GM18520 (cell line): ENCODE measurements around the gene ZNF638.
"Not testable (repeated sequence)": the region's sequence is repeated elsewhere in the genome, so short reads cannot be mapped to it uniquely, and the experiment has no call there.

Source experiments
- ATAC-seq: cut with Tn5 transposase; IDR thresholded peaks from one replicate; pipeline ENCODE4 v1.9.1; 2021; ENCODE audit not compliant: unreplicated experiment

ZNF638 gene, protein sequence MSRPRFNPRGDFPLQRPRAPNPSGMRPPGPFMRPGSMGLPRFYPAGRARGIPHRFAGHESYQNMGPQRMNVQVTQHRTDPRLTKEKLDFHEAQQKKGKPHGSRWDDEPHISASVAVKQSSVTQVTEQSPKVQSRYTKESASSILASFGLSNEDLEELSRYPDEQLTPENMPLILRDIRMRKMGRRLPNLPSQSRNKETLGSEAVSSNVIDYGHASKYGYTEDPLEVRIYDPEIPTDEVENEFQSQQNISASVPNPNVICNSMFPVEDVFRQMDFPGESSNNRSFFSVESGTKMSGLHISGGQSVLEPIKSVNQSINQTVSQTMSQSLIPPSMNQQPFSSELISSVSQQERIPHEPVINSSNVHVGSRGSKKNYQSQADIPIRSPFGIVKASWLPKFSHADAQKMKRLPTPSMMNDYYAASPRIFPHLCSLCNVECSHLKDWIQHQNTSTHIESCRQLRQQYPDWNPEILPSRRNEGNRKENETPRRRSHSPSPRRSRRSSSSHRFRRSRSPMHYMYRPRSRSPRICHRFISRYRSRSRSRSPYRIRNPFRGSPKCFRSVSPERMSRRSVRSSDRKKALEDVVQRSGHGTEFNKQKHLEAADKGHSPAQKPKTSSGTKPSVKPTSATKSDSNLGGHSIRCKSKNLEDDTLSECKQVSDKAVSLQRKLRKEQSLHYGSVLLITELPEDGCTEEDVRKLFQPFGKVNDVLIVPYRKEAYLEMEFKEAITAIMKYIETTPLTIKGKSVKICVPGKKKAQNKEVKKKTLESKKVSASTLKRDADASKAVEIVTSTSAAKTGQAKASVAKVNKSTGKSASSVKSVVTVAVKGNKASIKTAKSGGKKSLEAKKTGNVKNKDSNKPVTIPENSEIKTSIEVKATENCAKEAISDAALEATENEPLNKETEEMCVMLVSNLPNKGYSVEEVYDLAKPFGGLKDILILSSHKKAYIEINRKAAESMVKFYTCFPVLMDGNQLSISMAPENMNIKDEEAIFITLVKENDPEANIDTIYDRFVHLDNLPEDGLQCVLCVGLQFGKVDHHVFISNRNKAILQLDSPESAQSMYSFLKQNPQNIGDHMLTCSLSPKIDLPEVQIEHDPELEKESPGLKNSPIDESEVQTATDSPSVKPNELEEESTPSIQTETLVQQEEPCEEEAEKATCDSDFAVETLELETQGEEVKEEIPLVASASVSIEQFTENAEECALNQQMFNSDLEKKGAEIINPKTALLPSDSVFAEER (N-terminal part only)

DNA sequence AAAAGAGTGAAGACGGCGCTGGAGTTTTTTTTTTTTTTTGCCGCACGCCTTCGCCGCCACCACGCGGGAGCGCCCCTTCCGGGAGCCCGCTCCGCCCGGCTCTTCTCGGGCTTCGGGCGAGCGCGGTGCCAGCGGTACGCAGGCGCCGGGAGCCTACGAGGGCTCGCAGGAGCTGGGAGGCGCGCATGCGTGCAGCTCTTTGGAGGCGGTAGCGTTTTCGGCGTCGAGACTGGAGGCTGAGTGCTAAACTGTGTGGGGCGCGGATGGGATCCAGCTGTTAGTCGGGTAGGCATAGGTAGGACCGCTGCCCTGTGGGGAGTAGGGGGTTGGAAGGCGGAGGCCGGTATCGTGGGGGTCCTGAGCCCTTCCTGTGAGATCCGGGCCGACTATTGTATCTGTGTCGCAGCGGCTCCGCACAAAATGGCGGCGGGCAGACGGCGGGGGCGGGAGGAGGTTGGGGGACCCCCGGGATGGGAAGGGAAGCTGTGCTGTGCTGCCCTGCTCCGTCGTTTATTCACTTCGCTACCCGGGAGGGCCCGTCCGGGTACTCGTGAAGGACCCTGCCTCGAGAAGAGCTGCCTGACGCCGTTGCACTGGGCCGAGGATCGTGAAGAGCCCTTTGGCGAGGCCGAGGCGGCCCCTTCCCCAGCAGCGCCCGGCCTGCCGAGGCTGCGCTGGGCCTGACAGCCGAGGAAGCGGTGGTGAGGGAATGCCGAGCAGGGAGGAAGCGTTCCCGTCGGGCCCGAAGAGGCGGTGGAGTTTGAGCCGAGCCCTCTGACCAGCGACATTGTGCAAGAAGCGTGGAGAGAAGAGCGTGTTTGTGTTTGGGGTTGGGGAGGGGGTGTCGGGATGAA lies at the start of gene ZNF638:
ZNF638 (plus strand) TSS at position 202 of the 854 bp plus-strand sequence. CDS start 17,173 bp downstream, outside the sequence.
- peak; percentile 91 for ATAC-seq

DNA sequence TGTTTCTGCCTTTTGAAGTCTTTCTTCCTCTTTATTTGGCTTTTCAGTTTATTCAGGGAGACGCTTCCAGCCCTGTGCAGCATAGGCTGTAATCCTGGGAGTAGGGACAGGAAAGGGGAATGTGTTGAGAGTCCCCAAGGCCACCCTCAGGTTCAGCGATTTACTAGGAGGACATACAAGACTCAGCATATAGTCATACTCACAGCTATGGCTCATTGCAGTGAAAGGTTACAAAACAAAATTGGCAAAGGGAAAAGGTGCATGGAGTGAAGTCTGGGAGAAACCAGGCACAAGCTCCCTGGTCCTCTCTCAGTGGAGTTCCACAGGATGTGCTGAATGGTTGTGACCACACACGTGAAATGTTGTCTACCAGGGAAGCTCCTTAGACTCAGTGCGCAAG lies 49.6 kb upstream of the ZNF638 start:
- no peak for ATAC-seq

DNA sequence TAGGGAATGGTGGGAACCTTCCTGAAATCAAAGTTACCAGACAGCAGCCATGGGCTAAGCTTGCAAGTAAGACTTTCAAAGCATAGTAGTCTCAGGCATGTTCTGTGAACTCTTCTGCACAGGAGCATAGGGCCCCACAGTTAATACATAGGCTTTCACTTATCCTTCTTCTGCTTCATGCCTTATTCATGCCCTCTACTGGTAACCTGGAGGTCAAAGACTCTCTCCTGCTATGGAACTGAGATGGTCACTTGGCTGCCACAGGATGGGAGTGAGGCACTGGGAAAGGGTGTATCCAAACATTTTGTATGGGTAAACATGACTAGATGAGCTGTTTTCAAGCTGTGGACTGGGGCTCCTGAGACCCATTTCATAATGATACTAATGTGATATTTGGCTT lies 49.1 kb upstream of the ZNF638 start:
- no peak for ATAC-seq

DNA sequence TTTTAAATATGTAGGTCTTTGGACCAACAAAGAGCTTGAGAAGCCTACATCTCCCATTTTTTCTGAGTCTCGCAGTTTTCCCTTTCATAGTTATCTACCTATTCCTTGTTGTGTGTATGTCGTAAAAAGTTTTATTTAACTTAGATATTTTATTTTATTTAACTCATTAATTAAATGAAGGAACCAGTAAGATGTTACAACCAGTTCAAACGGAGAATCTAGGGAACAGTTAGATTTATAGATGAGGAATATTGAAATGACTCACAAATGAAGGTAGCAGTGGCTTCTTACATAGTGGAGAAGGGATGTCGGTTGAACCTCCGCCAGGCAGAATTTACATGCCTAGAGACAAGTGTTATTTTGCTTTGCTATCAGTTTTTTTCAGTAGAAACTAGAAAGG lies 48.5 kb upstream of the ZNF638 start:
- ATAC-seq = no peak

DNA sequence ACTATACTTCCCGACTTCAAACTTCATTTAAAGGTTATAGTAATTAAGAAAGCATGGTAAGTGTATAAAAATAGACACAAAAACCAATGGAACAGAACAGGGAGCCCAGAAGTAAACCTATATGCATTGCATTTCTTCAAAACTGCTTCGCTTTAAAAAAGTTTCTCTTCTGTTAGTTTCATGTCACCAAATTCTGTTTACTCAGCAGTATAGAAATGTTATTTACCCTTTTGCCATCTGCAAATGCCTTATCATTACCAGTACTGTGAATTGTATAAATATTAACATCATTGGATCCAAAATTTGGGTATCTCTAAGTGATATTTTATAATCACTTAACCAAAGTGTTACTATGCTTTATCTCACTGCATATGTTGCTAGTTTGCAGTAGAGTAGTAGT lies 45.9 kb upstream of the ZNF638 start:
- ATAC-seq = no peak

DNA sequence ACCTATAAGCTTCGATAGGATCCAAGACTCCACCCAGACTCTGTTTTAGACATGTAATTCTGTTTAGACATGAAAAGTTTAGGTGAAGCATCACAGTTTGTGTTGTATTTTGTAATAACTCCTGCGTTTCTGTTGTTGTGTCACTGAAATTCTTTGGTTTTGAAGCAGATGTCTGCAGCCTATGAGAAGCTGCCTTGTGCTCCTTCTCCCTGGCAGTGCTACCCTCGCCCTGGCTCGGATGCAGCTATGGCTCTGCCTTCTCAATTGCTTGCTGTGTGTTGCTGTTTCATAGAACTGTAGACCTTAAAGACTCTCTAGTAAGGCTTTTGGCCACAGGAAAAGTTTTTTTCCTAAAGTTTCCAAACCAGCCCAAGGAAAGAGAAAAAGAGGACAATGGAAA lies 40.2 kb upstream of the ZNF638 start:
- no peak for ATAC-seq

DNA sequence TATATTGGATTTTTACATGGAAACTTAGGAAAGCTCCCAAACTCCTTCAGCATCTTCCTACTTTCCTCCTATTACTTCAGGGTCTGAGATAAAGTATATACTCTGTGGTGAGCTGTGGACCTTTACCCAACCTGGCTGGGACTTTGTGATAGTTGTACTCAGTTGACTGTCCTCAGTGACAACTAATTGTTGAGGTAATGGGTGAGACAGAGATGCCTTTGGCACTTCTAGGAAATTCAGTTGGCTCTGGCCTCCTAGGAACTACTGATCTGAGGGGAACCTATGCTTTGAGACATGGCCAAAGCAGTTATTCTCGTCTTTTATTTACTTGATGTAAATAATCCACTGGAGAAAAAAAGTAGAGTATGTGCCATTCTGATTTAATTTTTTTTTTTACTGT lies 39.4 kb upstream of the ZNF638 start:
- ATAC-seq = no peak

DNA sequence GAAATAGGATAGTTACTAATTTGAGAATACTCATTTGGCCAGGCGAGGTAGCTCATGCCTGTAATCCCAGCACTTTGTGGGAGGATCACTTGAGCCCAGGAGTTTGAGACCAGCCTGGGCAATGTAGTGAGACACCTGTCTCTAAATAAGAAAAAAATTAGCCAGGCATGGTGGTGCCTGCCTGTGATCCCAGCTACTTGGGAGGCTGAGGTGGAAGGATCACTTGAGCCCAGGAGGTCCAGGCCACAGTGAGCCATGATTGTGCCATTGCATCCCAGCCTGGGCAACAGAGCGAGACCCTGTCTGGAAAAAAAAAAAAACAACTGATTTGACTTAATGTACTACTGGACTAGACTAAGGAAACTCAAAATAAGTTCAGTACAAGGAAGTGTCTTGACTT lies 32.7 kb upstream of the ZNF638 start:
- no peak for ATAC-seq

DNA sequence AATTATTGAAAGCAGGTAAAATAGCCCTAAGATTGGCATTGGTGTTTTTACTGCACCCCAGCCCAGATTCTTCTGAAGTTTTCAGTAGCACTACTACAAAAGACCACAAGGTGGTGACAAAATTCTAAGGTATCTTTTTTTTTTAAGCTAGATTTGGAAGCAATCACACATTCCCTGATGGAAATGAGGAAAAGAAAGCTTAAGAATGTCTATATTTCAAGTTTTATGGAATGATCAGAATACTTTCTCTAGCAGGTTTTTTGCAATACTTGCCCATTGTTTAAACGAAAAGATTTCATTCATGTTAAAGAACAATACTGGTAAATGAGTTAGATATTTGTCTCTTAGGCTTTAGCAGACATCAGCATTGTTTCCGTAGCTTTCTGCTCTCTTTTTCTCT lies 32.1 kb upstream of the ZNF638 start:
- no peak for ATAC-seq

DNA sequence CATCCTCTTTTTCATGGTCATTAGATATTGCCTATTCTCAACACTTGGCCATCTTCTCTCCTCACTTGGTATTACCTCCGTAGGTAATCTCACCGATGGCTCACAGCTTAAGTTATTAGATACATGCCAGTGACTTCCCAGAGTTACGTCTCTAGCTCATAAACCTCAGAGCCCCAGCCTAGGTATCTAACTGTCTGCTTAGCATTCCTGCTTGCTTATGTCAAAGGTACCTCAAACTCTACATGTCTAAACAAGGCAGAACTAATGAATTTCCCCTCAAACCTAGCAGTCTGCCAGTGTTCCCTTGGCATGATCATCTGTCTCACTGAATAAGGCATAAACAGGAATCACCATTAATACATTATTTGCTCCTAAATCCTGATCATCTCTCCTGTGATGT lies 27.7 kb upstream of the ZNF638 start:
- no peak for ATAC-seq

DNA sequence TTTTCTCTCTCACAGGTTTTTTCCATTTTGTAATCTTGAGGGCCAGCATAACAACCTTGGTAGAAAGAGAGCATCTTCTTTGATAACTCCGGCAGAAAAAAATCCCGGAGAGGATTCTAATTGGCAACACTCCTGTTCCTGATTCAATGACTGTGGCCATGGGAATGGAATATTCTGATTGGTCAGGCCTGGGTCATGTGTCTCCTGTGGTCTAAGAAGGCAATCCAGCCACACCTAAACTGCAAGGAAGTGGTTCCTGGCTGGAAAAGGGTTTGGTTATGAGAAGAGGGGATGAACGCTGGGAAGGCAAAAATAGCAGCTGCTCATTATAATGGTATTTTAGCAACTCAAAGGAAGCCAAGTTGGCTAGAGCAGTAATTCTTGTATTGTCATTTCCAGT lies 24.8 kb upstream of the ZNF638 start:
- ATAC-seq = no peak

DNA sequence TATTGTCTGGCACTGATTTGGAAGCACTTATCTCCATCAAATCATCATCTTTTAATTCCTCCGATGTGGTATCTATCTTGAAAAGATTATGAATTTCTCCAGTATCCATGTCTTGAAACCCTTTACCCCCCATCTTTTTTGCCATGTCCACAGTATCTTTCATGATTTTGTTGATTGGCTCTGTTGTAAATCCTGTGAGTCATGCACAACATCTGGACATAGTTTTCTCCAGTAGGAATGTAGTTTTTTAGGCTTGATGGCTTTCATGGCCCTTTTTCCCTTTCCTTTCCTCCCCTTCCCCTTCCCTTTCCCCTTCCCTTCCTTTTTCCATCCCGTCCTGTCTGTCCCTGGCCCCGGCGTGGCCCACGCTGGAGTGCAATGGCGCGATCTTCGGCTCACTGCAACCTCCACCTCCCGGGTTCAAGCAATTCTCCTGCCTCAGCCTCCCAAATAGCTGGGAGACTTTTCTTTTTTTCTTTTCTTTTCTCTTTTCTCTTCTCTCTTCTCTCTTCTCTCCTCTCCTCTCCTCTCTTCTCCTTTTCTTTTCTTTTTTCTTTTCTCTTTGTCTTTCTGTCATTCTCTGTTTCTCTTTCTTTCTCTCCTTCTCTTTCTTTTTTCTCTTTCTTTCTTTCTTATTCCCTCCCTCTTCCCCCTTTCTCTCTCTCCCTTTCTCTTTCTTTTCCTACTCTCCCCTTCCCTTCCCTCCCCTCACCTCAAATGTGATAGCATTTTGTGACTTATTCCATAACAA lies 18.4 kb upstream of the ZNF638 start:
- no peak for ATAC-seq

DNA sequence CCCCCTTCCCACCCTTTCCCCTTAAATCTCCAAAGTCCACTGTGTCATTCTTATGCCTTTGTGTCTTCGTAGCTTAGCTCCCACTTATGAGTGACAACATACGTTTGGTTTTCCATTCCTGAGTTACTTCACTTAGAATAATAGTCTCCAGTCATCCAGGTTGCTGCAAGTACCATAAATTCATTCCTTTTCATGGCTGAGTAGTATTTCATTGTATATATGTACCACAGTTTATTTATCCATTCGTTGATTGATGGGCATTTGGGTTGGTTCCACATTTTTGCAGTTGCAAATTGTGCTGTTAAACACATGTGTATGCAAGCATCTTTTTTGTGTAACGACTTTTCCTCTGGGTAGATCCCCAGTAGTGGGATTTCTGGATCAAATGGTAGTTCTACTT lies 14.5 kb upstream of the ZNF638 start:
- no peak for ATAC-seq

DNA sequence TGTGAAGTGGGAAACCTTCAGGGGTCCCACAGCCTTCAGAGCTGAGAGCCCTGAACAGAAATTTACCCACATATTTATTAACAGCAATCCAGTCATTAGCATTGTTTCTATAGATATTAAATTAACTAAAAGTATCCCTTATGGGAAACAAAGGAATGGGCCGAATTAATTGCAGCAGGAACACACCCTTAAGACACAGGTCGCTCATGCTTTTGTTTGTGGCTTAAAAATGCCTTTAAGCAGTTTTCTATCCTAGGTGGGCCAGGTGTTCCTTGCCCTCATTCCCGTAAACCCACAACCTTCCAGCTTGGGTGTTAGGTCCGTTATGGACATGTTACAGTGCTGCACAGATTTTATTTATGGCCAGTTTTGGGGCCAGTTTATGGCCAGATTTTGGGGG lies 13.7 kb upstream of the ZNF638 start:
- ATAC-seq = not testable (repeated sequence)

DNA sequence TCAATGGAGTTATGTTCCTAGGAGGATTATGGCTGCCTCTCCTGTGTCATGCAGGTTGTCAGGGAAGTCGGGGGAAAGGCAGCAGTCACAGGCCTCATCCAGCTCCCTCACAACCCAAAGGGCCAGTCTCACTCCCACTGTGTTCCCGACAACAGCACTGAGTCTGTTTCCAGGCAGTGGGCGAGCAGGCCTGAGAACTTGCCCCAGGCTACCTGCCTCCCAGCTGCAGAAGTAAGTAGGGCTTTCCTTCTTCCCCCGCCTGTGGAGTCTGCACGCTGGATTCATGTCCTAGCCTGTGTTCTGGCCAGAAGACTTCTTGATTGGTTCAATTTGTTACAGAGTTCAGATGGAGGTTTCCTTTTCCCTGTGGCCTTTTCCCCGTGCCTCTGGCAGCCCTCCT lies 8.2 kb upstream of the ZNF638 start:
- no peak for ATAC-seq

DNA sequence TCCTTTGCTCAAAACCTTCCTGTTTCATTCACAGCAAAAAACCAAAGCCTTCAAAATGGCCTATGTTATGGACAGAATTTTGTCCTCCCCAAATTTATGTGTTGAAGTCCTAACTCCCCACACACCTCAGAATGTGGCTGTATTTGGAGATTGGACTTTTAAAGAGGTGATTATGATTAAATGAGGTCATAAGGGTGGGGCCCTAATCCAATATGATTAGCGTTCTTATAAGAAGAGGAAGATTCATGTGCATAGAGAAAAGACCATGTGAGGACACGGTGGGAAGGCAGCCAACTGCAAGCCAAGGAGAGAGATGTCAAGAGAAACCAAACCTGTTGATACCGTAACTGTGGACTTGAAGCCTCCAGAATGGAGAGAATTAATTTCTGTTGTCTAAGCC lies 4.6 kb upstream of the ZNF638 start:
- ATAC-seq = no peak

DNA sequence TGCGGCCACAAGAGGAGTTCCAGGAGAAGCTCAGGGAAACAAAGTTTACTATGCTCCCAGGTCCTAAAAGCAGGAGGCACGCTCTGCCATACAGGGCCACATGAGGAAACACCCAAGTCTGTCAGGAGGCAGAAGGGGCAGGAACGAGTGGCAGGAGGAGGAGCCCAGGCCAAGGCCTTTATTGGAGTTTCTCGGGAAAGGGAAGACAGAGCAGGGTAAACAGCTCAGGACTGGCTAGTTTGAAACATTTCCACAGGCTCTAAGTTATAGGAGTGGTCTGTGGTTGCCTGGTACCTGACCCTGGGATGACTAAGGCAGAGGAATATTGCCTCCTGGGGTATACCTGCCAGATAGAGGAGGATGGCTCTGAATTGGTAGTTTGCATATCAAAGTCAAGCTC lies 3.7 kb upstream of the ZNF638 start:
- ATAC-seq = no peak

DNA sequence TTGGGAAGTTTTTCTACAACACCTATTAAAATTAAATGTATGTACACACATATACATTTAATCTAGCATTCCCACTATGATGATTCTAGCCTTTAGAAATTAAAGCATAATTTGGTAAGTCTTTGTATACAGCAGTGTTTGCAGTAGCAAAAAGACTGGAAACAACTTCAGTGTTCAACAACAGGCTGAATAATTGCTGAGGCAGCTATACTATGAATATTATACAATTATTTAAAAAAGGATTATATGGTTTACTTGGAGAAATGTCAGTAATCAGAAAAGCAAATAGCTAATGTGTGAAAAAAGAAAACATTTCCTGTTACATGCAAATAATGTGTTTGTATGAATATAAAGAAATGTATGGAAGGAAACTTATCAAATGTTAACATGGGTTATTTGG lies 1.4 kb upstream of the ZNF638 start:
- ATAC-seq = no peak

DNA sequence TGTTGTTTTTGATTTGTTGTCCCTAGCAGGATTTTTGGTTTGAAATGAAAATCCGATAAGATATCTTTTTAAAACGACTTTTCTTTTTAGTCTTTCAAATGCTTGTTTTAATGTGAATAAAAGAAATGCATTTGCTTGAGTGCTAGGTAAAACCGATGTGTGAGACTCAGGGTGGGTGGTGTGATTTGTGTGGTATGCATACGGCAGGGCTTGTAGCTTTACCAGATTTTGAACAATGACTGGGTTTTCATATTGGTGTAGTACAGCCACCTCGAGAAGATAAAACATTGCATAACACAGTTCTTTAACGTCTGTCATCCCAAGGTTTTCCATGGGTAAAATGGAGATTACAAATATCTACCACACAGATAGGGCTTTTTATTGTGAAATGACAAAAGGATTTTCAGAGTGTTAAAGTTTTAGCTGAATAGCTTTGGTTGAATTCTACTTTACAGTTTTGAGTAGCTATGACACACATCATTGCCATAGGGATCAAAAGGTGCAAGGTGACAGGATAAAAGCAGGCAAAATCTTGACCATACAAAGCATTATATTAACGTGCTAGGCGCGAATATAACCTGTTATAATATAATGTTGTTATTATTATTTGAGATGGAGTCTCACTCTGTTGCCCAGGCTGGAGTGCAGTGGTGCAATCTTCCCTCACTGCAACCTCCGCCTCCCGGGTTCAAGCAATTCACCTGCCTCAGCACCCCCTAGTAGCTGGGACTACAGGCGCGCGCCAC lies 824 bp upstream of the ZNF638 start:
- ATAC-seq = no peak
